Fibroblast of gingiva (primary cell): Measurements from ENCODE around the gene PACSIN1.

Experiments
- DNase-seq: peaks from one replicate; pipeline ENCODE4 v3.0.0-alpha.2; 2011; ENCODE audit warnings: low read depth

PACSIN1 gene

DNA sequence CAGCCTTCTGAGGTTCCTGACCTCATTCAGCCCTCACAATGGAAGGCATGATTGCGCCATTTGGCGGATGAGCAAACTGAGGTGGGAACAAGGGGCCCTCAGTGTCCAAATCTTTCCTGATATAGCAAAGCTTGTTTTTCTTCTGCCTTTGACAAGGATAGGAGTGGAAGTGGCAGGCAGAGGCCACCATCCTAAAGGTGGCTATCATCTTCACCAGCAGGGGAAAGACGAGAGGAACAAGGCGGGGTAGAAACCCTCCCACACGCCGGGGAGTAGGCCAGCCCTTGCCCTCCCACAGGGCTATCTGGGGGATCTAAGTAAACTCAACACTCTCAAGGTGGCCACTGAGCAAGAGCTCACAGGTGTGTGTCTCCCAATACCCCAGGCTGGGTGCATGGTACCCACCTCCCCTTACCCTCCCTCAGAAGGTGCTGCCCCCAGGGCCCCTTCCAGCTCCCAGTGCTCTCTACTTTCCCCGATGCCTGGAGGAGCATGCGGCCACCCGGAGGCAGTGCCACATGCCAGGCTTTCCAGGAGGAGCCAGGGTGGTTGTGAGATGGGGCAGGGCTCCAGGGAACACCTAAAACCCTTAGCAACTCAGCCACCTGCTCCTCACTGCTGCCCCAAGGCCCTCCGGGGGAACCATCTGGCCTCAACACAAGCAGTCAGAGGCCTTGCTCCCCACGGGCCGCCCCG is 79.0 kb downstream of the PACSIN1 start:
- no peak for DNase-seq

DNA sequence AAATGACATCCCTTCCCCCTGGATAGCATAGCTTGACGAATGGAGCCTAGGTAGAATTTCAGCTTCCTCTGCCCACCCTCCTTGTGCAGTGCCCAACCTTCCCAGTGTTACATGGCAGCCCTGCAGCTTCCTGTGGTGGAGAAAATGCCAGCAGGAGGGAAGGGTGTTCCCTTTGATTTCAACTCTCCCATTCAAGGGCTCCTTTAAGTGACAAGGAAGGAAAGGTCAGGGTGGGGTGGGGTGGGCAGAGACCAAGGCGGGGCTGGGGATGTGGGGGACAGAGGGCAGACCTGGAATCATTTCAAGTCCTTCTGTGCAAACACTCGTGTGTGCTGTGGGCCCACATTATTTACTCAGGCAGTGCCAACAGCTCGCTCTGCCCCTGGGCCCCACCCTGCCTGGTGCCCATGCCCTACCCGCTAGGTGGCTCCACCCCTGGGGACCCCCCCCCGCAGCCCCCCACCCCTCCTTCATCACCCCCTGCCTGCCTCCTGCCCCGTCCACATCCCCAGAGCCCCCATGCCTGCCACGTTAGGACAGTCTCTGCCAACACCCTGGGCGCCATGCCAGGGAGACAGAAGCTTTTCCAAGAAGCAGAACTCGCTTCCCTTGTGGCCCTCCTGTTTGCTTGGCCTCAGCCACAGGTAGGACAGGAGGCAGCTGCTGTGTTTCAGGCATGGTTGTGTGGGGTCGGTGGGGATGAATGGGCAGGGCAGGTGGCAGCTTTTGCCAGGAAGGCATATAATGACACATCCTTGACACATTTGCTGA is 80.9 kb downstream of the PACSIN1 start:
- DNase-seq: peak; percentile 14

DNA sequence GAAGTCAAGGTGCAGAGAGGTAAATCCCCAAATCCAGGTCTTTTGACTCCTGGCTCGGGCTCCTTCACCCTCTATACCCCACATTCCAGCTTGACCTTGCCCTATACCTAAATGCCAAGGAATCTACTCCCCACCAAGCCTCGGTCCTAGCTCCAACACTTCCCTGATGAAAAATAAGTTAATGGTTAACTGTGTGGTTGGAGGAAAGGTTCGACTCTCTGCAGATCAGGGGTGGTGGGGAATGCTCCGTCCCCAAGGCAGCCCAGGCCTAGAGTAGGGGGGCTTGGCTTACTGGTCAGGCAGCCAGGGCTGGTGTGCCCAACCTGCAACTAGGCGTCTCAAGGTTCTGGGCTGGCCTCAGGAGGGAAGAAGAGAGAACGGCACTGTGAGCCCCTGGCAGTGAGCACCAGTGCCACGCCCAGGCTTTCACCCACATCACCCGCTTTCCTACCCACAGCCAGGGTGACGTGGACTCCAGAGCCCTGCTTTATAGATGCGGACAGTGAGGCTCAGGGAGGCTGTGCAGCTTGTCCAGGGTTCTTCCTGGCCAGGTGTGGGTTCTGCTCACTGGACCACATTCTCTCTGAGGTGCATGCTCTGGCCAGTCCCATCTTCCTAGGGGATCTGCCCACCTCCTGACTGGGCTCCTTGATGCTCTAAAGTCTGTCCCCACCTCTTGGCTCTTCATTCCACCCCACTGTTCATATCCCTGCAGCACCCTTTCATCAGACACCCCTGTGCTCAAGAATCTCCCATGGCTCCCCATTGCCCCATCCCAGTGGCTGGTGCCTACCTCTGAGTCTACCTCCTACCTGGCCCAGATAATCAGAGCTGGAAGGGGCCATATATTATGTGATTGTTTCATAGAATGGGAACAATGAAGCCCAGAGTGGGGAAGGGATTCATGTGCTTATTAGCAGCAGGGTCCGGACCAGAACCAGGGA is 82.1 kb downstream of the PACSIN1 start:
- no peak for DNase-seq

DNA sequence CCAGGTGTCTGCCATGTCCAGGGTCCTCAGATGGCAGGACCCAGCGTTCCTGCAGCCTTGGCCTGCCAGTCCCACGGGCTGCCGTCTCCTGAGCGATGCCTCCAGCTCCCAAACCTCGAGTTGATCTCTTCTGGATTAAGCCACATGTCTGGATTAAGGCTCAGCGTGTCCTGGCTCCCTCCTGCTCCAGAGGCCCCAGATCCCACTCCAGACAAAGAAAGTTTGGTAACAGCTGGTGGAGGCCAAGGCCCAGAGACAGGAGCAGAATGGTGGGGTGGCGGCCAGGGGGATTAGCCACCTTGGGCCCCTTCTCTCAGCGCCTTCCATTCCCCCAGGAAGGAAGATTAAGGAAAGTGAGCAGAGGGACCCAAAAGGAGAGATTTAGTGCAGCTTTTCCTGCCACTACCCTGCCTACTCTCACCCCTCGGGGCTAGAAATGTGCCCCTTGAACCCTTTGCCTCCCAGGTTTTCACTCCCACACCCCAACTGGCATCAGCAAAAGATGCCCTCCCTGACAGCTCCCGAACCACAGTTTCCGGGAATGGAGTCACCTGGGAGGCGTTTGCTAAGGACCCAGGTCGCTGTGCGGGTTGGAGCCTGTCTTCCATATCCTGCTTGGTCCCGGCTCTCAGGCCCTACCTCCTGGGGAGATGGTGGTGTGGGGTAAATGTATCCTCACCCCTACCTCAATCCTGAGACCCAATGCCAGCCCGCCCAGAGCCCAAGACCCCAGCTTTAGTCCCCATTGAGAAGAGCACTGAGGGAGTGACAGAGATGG is 83.3 kb downstream of the PACSIN1 start:
- no peak for DNase-seq

DNA sequence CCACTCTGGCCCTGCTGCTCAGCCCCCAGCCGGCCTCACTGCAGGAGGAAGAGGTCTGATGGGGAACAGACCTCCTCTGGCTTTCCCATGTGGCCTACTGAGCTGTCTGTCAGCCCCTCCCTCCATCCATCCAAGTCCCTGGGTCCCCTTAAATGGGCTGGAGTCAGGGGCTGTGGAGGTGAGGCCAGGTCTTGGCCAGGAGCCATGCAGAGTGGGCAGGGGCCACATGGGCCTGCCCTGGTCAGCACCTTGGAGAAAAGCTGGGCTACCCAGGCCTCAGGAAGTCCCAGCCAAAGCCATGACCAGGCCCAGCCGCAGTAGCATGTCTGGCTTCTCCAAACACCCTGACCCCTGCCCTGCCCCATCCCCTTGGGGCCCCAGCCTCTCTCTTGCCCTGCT is 83.9 kb downstream of the PACSIN1 start:
- no peak for DNase-seq

DNA sequence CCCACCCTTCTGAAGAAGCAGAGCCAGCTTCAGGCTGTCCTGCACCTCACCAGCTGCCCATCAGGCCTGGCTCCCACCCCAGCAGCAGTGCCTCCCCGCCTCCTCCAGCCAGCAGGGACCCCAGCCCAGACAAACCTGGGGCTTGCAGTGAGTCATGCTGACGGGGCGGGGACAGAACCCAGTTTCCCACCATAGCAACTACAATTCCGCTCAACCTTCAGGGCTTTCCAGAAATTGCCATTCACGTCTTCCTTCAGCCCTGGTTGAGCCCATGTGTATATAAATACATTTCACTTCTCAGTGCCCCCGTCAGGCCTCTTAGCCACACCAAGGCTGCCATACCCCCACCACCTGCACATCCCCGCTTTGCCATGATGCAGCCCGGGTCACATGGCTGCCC is 85.8 kb downstream of the PACSIN1 start:
- DNase-seq: no peak

DNA sequence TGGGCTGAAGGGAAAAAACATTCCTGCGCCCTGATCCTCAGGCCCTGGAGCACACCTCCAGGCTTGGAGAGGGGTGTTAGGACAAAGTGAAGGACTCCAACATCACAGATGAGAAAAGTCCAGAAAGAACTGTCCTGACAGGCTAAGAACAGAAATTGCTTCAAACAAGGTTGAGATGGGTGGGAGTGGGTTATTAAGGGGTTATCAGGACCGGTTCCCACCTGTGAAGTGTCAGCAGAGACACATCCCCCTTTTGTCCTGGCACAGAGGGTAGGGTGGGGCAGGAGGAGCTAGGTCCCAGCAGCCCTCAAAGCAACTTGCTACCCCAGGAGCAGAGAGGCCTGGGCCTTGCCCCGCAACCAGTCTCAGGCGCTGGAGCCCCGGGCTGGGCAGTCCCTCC is 86.7 kb downstream of the PACSIN1 start:
- DNase-seq: no peak

DNA sequence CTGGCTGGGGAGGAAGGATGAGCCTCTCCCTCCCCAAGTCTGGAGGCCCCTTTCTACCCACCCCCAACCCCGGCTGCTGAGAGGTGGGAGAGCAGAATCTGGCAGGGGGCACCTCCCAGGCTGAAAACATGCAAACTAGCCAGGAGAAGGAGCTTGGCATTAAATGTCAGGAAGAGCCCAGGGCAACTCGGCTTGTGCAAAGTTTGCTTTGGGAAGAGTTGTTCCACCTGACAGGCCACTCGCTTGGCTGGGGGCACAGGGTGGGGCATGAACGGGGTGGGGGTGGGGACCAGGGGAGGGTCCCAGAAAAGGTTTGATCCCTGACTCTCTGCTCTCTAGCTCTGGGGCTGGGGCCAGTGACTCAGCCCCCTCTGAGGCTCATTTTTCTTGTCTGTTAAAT is 87.3 kb downstream of the PACSIN1 start:
- no peak for DNase-seq

DNA sequence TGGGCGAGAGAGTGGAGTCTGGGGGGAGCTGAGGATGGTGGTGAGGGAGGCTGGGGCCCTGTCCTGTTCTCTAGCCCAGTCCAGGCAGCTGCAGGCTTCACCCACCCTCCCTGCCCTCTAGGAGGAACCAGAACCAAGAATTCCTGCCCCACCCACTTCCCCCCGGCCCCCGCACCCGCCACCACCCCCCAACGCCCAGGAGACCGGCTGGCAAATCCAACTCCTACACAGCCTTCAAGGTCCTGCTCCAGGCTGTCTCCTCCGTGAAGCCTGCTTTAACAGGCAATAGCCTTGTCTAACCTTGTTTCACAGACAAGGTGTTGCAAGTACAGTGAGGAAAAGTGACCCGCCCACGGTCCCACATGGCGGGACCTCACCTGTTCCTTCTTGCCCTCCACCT is 87.9 kb downstream of the PACSIN1 start:
- DNase-seq: no peak

DNA sequence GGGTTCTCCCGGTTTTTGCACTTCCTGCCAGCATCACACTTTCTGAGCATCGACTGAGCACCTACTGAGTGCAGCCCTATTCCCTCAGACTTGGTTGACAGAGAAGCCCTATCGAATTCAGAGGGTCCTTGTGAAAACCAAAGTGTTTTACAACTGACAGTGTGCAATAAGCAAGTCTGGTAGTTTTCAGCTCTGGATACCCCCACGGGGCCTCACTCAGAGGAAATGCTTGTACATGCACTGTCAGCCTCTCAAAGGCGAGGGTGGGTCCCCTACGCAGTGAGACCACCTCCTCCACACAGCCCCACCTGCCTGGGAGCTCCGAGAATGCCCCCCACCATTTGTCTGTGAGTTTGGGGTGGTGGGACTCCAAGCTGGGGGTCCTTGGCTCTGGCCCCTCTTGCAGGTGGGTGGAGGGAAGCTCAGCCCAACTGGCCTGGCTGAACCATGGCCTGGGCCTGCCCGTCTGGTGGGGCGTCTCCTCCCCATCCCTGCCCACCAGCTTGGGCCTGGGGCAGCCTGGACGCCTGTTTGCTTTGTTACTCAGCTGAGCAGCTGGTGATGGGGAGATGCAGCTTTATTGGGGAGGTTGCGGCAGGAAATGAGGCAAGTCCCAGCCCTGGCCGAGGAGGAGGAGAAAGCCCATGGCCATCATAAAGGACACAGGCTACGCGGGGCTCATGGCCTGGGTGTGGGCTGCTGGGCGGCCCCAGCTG is 88.6 kb downstream of the PACSIN1 start:
- DNase-seq: no peak

DNA sequence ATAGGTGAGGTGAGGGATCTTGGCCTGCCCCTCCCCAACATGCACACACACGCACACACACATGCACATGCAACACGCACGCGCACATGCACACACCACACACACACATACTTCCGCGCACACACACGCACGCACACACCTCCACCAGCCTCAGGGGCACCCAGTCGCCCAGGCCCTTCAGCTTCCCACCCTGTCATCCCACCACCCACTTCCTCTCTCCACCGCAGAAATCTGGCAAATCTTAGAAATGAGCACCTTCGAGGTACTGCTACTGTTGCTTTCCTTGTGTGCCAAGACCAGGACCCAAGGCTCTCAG is 89.1 kb downstream of the PACSIN1 start:
- DNase-seq: no peak

DNA sequence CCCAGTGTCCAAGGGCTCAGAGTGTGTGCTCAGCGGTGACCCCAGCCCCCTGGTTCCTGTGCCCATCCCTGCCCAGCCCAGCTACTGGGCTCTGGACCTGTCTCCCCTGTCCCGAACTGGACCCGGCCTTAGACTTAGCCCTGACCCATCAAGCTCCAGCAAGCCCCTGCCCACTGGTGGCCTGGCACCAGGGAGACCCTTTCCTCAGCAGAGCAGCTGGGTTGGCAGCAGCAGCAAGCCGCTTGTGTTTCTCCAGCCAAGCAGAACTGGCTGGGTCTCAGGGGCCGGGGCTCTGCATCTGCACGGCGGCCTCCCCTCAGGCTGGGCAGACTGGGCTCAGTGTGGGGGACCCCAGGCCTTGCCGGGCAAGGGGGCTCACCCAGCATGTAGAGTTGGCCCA is 89.5 kb downstream of the PACSIN1 start:
- DNase-seq: no peak

DNA sequence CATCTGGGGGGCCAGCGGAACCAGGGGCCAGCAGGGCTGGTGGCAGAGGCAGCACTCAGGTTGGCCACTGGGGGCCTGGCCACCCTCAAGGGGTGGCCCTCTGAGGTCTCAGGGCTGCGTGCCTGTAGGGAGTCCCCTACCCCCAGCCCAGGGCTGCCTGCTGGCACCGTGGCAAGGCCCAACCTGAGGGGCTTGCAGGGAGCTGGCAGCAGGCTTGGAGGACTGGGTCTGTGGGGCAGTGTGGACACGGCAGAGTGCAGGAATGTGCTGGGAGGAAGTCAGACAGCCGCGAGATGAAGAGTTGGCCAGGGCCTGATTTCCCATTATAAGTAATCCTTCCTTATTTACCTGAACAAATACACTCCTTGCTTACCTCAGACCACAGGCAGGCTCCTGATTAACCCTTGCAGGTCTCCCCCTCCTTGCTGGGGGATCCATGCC is 90.2 kb downstream of the PACSIN1 start, which contains the start of gene SPDEF:
TSS of gene SPDEF (minus strand) at position 299 of the 441 bp plus-strand sequence. CDS start 11,874 bp downstream, outside the sequence.
- no peak for DNase-seq

DNA sequence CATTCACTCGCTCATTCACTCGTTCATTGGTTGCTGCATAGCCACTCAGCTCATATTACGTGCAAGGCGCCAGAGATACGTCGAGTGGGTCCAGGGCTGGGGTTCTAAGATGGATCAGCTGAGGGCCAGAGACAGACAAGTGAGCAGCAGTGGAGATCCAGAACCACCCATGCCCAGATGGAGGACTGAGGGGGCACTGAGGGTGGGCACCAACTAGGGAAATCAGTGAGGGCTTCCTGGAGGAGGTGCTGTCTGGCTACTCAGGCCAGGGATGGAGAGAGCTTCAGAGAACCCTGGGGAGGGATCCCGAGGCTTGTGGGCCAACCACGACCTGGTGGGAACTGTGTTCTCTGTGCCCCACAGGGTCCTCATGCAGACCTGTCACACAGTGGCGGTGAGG is 90.6 kb downstream of the PACSIN1 start:
- DNase-seq: no peak

DNA sequence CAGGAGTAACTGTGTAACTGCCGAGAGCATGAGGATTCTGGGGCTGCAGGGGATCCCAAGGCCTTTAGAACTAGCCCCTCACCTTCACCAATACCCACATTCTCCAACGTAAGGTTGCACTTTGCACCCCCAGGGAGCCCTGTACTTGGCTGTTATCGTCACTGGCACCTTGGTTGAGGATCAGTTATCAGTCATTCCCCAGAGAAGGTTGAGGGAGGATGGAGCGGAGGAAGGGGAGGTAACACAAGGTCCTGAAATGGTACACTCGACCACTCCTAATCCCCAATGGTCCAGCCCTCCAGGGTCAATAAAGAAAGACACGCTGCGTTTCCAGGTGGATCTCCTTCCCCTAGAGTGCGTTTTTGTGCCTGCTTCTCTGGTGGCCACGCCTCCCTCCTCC is 91.4 kb downstream of the PACSIN1 start:
- DNase-seq: no peak

DNA sequence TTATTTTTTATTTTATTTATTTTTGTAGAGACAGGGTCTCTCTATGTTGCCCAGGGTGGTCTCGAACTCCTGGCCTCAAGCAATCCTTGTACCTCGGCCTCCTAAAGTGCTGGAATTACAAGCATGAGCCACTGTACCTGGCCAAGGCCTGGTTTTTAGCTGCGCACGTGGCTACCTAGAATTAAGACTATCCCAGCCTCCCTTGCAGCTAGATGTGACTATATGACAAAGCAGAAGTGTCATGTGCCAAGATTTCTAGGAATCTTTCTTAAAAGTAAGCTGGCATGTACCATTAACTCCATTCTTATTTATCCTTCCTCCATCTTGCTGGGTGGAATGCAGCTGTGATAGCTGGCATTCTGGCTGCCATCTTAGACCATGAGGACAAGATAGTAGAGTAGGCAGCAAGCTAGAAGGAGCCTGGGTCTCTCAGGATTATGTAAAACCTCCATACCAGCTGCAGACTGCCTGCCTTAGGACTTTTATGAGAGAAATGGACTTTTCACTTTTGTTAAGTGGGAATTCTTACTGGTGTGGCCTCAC is 92.4 kb downstream of the PACSIN1 start:
- no peak for DNase-seq

DNA sequence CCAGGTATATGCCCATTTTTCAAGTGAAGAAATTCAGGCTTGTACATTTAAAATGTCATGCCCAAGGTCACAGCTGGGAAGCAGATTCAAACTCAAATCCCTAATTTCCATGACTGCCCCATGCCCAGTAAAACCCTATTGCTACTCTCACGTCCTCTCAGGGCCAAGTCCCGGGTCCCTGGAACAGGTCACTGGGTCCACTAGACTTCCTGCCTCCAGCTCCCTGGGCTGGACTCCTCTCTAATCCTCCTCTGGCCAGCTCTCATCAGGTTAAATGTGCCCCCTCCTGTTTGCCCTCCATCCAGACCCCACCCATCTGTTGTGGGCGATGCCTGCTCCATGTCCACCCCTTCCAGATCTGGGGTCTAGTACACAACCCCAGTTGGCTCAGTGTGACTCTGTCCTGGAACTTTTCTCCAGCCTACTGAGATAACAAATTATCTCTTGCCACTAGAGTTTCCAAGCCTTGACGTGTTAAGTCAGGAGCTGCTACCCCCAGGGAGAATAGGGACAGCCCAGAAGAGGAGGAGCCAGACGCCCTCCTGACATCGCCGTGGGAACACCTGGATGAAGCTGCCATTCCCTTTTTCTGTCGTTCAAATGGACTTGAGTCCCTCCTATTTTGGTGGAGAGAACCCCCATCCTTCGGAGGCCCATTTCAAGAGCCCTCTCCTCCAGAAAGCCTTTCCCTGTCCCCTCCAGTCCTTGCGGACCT is 93.9 kb downstream of the PACSIN1 start:
- DNase-seq: no peak

DNA sequence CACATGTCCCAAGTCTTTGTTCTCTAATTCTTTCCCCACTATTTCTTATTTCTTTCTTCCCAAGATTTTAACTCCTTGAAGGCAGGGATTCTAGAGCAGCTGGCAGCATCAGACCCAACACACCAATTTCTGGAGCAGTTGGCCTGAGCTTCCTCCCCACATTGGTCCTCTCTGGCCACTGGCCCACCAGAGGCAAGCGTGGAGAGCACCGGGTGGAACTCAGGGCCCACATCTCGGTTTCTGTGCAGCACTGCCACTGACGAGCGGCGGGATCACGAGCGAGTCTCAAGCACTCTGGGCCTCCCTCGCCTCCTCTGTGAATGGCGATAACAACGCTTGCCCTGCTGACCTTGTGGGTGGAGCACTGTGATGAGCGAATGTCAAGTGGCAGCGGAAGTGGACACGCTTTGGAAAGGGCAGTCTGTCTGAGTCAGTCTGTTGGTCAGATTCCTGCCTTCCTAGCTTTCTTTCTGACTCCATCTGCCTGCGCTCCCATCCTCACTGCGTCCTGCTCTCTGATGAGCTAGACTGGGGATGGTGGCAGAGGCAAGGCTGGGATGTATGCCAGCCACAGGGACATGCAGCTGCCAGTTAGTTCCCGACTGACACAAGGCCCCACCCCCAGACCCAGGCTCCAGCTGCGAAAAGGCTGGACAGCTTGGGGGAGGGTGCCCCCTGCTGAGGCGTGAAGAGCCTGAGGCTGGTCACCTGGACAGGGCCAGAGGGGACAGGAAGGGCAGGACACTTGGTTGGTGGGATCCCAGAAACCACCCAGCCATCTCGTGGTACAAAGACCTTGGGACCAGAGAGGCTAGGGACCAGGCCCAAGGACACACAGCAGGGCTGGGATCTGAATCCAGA is 94.7 kb downstream of the PACSIN1 start:
- no peak for DNase-seq

DNA sequence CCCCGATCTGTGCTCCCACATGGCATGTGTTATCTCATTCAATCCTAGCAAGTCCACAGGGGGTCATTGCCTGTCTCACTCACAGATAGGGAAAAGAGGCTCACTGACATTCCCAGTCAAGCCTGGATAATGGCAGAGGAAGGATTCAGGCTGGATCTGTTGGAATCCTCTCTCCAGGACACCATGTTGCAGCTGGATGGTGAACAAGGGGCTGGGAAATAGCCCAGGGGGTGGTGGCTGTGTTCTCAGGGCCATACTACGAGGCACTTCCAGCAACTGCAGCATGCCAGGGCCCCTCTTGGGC is 95.3 kb downstream of the PACSIN1 start:
- DNase-seq: no peak
